ENCODE measurements around the gene SLC9A8.
"Not testable (repeated sequence)": the region's sequence is repeated elsewhere in the genome, so short reads cannot be mapped to it uniquely, and the experiment has no call there.

SLC9A8 gene

DNA sequence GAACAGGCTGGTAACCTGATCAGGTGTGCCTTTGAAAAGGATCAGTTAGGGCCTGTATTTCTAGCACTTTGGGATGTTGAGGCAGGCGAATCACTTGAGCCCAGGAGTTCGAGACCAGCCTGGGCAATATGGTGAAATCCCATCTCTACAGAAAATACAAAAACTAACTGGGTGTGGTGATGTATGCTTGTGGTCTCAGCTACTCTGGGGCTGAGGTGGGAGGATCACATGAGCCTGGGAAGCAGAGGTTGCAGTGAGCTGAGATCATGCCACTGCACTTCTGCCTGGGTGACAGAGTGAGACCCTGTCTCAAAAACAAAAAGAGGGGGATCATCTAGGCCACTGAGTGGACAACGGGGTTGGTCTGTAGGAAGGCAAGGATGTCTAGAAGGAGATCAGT, 48.6 kb downstream of the SLC9A8 start:
- not testable (repeated sequence) for H3K9me3 ChIP-seq (ENCODE audit: control insufficient read depth, low read length); H3K4me3 ChIP-seq (ENCODE audit: insufficient read depth, low read depth, low read length); H3K27ac ChIP-seq (ENCODE audit: insufficient read depth, low read depth, low read length, poor library complexity, severe bottlenecking); H3K4me1 ChIP-seq (ENCODE audit: control insufficient read depth, insufficient read depth, low read length); H3K36me3 ChIP-seq (ENCODE audit: control insufficient read depth, insufficient read depth, low read length); H3K27me3 ChIP-seq (ENCODE audit: control insufficient read depth, insufficient read depth, low read length, poor library complexity, severe bottlenecking)
- 88 to 95% methylated on average over 3 of the region's 3 CpGs for WGBS, 2 experiments

DNA sequence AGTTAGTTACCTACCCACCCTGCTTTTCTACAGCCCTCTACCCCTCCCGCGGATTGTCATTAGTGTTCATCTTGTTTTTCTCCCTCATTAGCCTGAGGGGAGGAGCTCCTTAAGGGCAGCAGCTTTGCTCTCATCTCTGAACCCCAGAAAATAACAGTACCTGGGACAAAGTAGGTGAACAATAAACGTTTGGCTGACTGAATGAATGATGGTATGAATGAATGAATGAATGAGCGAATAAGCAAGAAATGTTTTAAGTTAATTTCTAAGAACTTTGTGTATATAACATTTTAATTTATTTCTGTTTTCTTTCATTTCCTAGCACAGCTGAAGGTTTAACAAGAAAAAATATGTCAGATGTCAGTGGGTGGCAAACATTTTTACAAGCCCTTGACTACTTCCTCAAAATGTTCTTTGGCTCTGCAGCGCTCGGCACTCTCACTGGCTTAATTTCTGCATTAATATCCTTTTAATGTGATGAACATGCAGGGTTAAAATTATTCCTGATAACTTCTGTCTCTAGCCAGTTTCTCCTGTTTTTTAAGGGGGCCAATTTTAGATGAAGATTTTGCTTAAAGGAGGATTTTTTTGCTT, 50.1 kb downstream of the SLC9A8 start:
- Histone ChIP-seq H3K27me3 (ENCODE audit: control insufficient read depth, insufficient read depth, low read length, poor library complexity, severe bottlenecking) (no peaks in the 10 kb centered on the region), H3K4me3 (ENCODE audit: insufficient read depth, low read depth, low read length) (no peak overlapping the region), H3K27ac (ENCODE audit: insufficient read depth, low read depth, low read length, poor library complexity, severe bottlenecking) (no peak overlapping the region), H3K9me3 (ENCODE audit: control insufficient read depth, low read length) (no peaks in the 10 kb centered on the region), H3K36me3 (ENCODE audit: control insufficient read depth, insufficient read depth, low read length) (no peaks in the 10 kb centered on the region), H3K4me1 (ENCODE audit: control insufficient read depth, insufficient read depth, low read length) (peaks cover 6% of the 10 kb centered on the region)
- WGBS, 2 experiments, result 90 to 94% methylated on average over 5 to 6 of the region's 6 CpGs

GRCh38 chr20:49863666-49864065, 51.0 kb downstream of the SLC9A8 start:
- Histone ChIP-seq H3K27ac (ENCODE audit: insufficient read depth, low read depth, low read length, poor library complexity, severe bottlenecking) (no peak overlapping the region), H3K4me3 (ENCODE audit: insufficient read depth, low read depth, low read length) (no peak overlapping the region), H3K27me3 (ENCODE audit: control insufficient read depth, insufficient read depth, low read length, poor library complexity, severe bottlenecking) (no peaks in the 10 kb centered on the region), H3K9me3 (ENCODE audit: control insufficient read depth, low read length) (no peaks in the 10 kb centered on the region), H3K36me3 (ENCODE audit: control insufficient read depth, insufficient read depth, low read length) (no peaks in the 10 kb centered on the region), H3K4me1 (ENCODE audit: control insufficient read depth, insufficient read depth, low read length) (peaks cover 6% of the 10 kb centered on the region)
- WGBS, 2 experiments, result 96% methylated on average over 6 of the region's 6 CpGs

DNA sequence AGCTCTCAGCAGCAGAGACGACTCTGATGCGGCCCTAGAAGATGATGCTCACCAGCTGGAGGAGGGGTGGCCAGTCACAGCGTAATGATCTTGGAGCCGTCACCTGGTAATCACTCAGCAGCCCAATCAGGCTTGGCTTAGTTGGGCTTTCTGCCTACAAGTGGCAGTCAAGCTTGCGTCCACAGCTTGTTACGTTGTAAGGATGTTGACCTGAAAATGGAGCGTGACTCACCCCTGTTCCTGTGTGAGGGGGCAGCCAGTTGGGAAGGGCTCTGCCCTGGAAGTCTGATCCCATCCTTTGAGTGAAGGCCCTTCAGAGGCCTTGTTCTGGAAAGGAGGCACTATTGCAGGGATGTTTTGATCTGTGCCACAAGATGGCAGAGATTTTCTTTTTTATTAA, 52.9 kb downstream of the SLC9A8 start:
- Histone ChIP-seq H3K9me3 (ENCODE audit: control insufficient read depth, low read length) (no peaks in the 10 kb centered on the region), H3K4me3 (ENCODE audit: insufficient read depth, low read depth, low read length) (no peak overlapping the region), H3K36me3 (ENCODE audit: control insufficient read depth, insufficient read depth, low read length) (no peaks in the 10 kb centered on the region), H3K27ac (ENCODE audit: insufficient read depth, low read depth, low read length, poor library complexity, severe bottlenecking) (no peak overlapping the region), H3K27me3 (ENCODE audit: control insufficient read depth, insufficient read depth, low read length, poor library complexity, severe bottlenecking) (no peaks in the 10 kb centered on the region), H3K4me1 (ENCODE audit: control insufficient read depth, insufficient read depth, low read length) (peaks cover 6% of the 10 kb centered on the region)
- 91% methylated on average over 7 of the region's 7 CpGs for WGBS, 2 experiments

- Histone ChIP-seq H3K27ac (ENCODE audit: insufficient read depth, low read depth, low read length, poor library complexity, severe bottlenecking) (no peak overlapping the region), H3K9me3 (ENCODE audit: control insufficient read depth, low read length) (no peaks in the 10 kb centered on the region), H3K4me3 (ENCODE audit: insufficient read depth, low read depth, low read length) (no peak overlapping the region), H3K4me1 (ENCODE audit: control insufficient read depth, insufficient read depth, low read length) (peaks cover 6% of the 10 kb centered on the region), H3K36me3 (ENCODE audit: control insufficient read depth, insufficient read depth, low read length) (no peaks in the 10 kb centered on the region), H3K27me3 (ENCODE audit: control insufficient read depth, insufficient read depth, low read length, poor library complexity, severe bottlenecking) (no peaks in the 10 kb centered on the region)
- 94 to 97% methylated on average over 8 of the region's 8 CpGs for WGBS, 2 experiments
Observed at GRCh38 chr20:49866051-49866450, 53.4 kb downstream of the SLC9A8 start.

DNA sequence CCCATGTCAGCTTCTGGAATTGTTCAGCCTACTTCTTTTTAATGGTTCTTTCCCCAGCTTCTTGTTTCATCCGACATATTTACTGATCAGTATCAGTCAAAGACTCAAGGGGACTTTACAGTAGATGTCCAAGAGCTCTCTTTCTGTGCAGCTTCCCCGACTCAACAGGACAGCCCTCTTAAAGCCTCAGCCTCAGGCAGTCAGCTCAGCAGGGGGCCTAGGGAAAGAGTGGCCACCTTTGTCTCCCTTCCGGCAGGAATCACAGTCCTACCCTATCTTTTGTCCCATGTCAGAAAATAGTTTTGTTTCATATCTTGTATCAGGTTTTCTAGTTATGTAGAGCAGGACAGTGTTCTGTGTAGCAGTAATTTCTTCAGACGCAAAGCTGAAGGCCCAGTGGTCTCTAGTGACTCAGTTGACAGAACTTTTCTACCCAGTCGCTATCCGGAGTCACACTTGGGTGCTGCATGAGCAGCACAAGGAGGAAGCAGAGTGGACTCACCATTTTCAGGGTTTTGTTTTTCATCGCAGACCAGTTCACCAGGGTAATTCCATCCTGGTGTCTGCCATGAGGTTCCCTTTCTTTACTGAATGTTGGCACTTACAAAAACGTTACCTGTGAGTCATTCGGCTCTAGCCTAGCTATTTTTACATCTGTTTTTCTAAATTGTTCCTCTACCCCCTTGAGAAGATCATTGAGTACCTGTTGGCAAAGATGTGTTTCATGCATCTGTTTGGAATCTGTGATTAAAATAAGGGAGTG, 55.0 kb downstream of the SLC9A8 start:
- Histone ChIP-seq H3K27me3 (ENCODE audit: control insufficient read depth, insufficient read depth, low read length, poor library complexity, severe bottlenecking) (no peaks in the 10 kb centered on the region), H3K4me3 (ENCODE audit: insufficient read depth, low read depth, low read length) (no peak overlapping the region), H3K9me3 (ENCODE audit: control insufficient read depth, low read length) (no peaks in the 10 kb centered on the region), H3K4me1 (ENCODE audit: control insufficient read depth, insufficient read depth, low read length) (peaks cover 6% of the 10 kb centered on the region), H3K27ac (ENCODE audit: insufficient read depth, low read depth, low read length, poor library complexity, severe bottlenecking) (no peak overlapping the region), H3K36me3 (ENCODE audit: control insufficient read depth, insufficient read depth, low read length) (no peaks in the 10 kb centered on the region)
- WGBS, 2 experiments, result 78% methylated on average over 9 of the region's 9 CpGs

GRCh38 chr20:49868538-49868937, 55.9 kb downstream of the SLC9A8 start:
- Histone ChIP-seq H3K4me1 (ENCODE audit: control insufficient read depth, insufficient read depth, low read length) (peaks cover 6% of the 10 kb centered on the region), H3K27ac (ENCODE audit: insufficient read depth, low read depth, low read length, poor library complexity, severe bottlenecking) (no peak overlapping the region), H3K36me3 (ENCODE audit: control insufficient read depth, insufficient read depth, low read length) (no peaks in the 10 kb centered on the region), H3K27me3 (ENCODE audit: control insufficient read depth, insufficient read depth, low read length, poor library complexity, severe bottlenecking) (no peaks in the 10 kb centered on the region), H3K4me3 (ENCODE audit: insufficient read depth, low read depth, low read length) (no peak overlapping the region), H3K9me3 (ENCODE audit: control insufficient read depth, low read length) (no peaks in the 10 kb centered on the region)
- WGBS, 2 experiments, result 89 to 96% methylated on average over 3 of the region's 3 CpGs

GRCh38 chr20:49868964-49869363, 56.3 kb downstream of the SLC9A8 start:
- Histone ChIP-seq H3K27me3 (ENCODE audit: control insufficient read depth, insufficient read depth, low read length, poor library complexity, severe bottlenecking) (no peaks in the 10 kb centered on the region), H3K4me1 (ENCODE audit: control insufficient read depth, insufficient read depth, low read length) (peaks cover 6% of the 10 kb centered on the region), H3K4me3 (ENCODE audit: insufficient read depth, low read depth, low read length) (no peak overlapping the region), H3K9me3 (ENCODE audit: control insufficient read depth, low read length) (no peaks in the 10 kb centered on the region), H3K27ac (ENCODE audit: insufficient read depth, low read depth, low read length, poor library complexity, severe bottlenecking) (no peak overlapping the region), H3K36me3 (ENCODE audit: control insufficient read depth, insufficient read depth, low read length) (no peaks in the 10 kb centered on the region)
- WGBS, 2 experiments, result 77 to 78% methylated on average over 5 of the region's 5 CpGs

- WGBS, 2 experiments, result 91 to 96% methylated on average over 5 of the region's 5 CpGs
- Histone ChIP-seq H3K27ac (ENCODE audit: insufficient read depth, low read depth, low read length, poor library complexity, severe bottlenecking) (no peak overlapping the region), H3K4me3 (ENCODE audit: insufficient read depth, low read depth, low read length) (no peak overlapping the region), H3K9me3 (ENCODE audit: control insufficient read depth, low read length) (no peaks in the 10 kb centered on the region), H3K27me3 (ENCODE audit: control insufficient read depth, insufficient read depth, low read length, poor library complexity, severe bottlenecking) (no peaks in the 10 kb centered on the region), H3K36me3 (ENCODE audit: control insufficient read depth, insufficient read depth, low read length) (no peaks in the 10 kb centered on the region), H3K4me1 (ENCODE audit: control insufficient read depth, insufficient read depth, low read length) (peaks cover 6% of the 10 kb centered on the region)
Observed at GRCh38 chr20:49870261-49870660, 57.6 kb downstream of the SLC9A8 start.

DNA sequence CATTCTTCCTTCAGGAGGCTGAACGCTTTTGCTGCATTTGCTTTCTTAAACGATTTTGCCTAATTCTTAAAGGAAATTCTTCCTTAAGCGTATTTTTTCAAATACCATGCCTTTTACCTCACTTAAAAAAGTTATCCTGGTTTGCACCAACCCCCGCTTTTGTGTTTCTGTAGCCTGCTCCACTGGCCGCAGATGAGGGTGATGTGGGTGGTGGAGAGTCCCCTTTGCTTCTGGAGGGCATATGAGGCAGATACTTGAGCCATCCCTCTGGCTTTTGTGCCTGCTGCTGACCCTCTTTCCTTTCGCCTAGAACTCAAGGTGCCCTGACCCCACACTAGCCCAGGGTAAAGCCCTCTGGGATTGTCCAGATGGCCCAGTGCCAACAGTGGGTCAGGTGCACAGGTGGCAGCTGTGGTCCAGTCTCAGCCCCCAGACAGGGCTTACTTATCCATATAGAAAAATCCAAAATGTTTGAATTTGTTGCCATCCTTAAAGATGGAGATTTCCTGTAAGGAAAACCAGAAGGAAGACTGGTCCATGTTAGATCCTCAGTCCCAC, 58.8 kb downstream of the SLC9A8 start:
- no peak overlapping the region for H3K4me3 ChIP-seq (ENCODE audit: insufficient read depth, low read depth, low read length)
- no peaks in the 10 kb centered on the region for H3K36me3 ChIP-seq (ENCODE audit: control insufficient read depth, insufficient read depth, low read length)
- H3K27ac ChIP-seq (ENCODE audit: insufficient read depth, low read depth, low read length, poor library complexity, severe bottlenecking), result no peak overlapping the region
- H3K4me1 ChIP-seq (ENCODE audit: control insufficient read depth, insufficient read depth, low read length), result peaks cover 6% of the 10 kb centered on the region
- no peaks in the 10 kb centered on the region for H3K9me3 ChIP-seq (ENCODE audit: control insufficient read depth, low read length)
- H3K27me3 ChIP-seq (ENCODE audit: control insufficient read depth, insufficient read depth, low read length, poor library complexity, severe bottlenecking), result no peaks in the 10 kb centered on the region
- WGBS, 2 experiments, result 91 to 97% methylated on average over 6 of the region's 6 CpGs

Data from ectodermal cell (in vitro differentiated cells).